Measurements from ENCODE around the gene BBLN.

Gene BBLN

DNA sequence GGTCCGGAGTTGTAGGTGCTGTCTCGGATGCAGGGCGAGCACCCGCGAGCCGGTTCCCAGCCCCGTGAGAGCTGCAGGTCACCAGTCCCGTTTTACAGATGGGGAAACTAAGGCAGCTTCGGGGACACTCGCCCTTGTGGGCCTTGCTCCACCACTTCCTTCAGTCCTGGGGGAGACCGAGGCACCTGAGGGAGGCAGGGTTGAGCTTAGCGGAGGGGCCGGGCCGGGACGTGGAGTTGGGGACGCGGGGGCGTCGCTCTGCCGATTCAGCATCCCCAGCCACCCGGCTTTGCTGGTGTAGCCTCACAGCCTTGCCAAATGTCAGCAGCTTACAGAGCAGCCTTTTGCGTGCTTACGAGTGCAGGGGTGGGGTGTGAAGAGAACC, 530 bp downstream of the BBLN start:
- Histone ChIP-seq H3K27ac (ENCODE audit: low read length) (peak overlapping the region; percentile 21; the same call in 1 of the 2 replicates), H3F3A (ENCODE audit: insufficient read depth, low read length) (no peaks in the 10 kb centered on the region; the same call in 1 of the 2 replicates), H3K9ac (ENCODE audit: low read length) (peak overlapping the region; percentile 90), H3K36me3 (replicated peaks; ENCODE audit: insufficient read depth, low read length) (no peaks in the 10 kb centered on the region), H2AFZ (ENCODE audit: low read length) (peak overlapping the region; percentile 91), H3K4me2 (ENCODE audit: low read depth, low read length) (peak overlapping the region; percentile 88), H3K79me2 (ENCODE audit: low read length) (peaks cover 8% of the 10 kb centered on the region; the same call in 1 of the 2 replicates), H3K4me1 (ENCODE audit: low read length) (peaks cover 8% of the 10 kb centered on the region), H3K9me2 (replicated peaks; ENCODE audit: insufficient read depth, low read length) (no peaks in the 10 kb centered on the region), H3K27me3 (replicated peaks; ENCODE audit: insufficient read depth, low read length) (no peaks in the 10 kb centered on the region), H3K9me3 (replicated peaks; ENCODE audit: insufficient read depth, low read length) (no peaks in the 10 kb centered on the region), H4K20me1 (ENCODE audit: insufficient read depth, low read length) (no peaks in the 10 kb centered on the region), H3K4me3 (ENCODE audit: low read length) (peak overlapping the region; percentile 95)
- TF ChIP-seq EZH2 (optimal IDR thresholded peaks at IDR 0.05; ENCODE audit: low read depth, low read length) = no peak
- DNase-seq = peak; percentile 43

DNA sequence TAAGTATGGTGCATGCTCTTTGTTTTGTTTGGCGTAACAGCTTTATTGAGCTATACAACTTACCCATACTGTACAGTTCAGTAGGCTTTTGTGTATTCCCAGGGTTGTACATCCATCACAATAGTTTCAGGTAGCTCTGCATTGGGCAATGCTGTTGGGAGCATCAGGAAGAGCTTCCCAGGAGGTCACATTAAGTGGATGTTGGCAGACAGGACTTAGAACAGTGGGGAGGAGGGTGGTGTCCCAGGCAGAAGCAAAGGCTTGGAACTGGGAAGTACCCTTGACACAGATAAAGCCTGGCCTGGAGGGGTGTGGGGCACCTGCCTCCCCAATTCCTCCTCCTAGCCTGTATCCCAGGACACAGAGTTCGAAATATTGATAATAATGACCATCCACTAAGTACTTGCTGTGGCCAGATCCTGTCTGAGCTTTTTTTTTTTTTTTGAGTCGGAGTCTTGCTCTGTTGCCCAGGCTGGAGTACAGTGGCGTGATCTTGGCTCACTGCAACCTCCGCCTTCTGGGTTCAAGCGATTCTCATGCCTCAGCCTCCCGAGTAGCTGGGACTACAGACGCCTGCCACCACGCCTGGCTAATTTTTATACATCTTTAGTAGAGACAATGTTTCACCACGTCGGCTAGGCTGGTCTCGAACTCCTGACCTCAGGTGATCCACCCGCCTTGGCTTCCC, 1.3 kb downstream of the BBLN start:
- H3K4me3 ChIP-seq (ENCODE audit: low read length) = peak overlapping the region; percentile 95; the same call in 1 of the 2 replicates
- no peaks in the 10 kb centered on the region for H3K9me3 ChIP-seq (replicated peaks; ENCODE audit: insufficient read depth, low read length)
- H4K20me1 ChIP-seq (ENCODE audit: insufficient read depth, low read length) = no peaks in the 10 kb centered on the region
- TF ChIP-seq CTCF (IDR thresholded peaks at IDR 0.05; ENCODE audit: low read length) (no peak), EZH2 (optimal IDR thresholded peaks at IDR 0.05; ENCODE audit: low read depth, low read length) (no peak), EZH2phosphoT487 (IDR thresholded peaks at IDR 0.05; ENCODE audit: low read length) (no peak)
- peak overlapping the region; percentile 90; the same call in 1 of the 2 replicates for H3K9ac ChIP-seq (ENCODE audit: low read length)
- H3K9me2 ChIP-seq (replicated peaks; ENCODE audit: insufficient read depth, low read length) = no peaks in the 10 kb centered on the region
- no peaks in the 10 kb centered on the region for H3K36me3 ChIP-seq (replicated peaks; ENCODE audit: insufficient read depth, low read length)
- peaks cover 8% of the 10 kb centered on the region for H3K4me1 ChIP-seq (ENCODE audit: low read length)
- no peaks in the 10 kb centered on the region; the same call in 1 of the 2 replicates for H3F3A ChIP-seq (ENCODE audit: insufficient read depth, low read length)
- H3K27me3 ChIP-seq (replicated peaks; ENCODE audit: insufficient read depth, low read length) = no peaks in the 10 kb centered on the region
- peaks cover 8% of the 10 kb centered on the region; the same call in 1 of the 2 replicates for H3K79me2 ChIP-seq (ENCODE audit: low read length)
- H2AFZ ChIP-seq (ENCODE audit: low read length) = no peak overlapping the region
- peak overlapping the region; percentile 88 for H3K4me2 ChIP-seq (ENCODE audit: low read depth, low read length)
- no peak for DNase-seq
- no peak overlapping the region for H3K27ac ChIP-seq (ENCODE audit: low read length)

DNA sequence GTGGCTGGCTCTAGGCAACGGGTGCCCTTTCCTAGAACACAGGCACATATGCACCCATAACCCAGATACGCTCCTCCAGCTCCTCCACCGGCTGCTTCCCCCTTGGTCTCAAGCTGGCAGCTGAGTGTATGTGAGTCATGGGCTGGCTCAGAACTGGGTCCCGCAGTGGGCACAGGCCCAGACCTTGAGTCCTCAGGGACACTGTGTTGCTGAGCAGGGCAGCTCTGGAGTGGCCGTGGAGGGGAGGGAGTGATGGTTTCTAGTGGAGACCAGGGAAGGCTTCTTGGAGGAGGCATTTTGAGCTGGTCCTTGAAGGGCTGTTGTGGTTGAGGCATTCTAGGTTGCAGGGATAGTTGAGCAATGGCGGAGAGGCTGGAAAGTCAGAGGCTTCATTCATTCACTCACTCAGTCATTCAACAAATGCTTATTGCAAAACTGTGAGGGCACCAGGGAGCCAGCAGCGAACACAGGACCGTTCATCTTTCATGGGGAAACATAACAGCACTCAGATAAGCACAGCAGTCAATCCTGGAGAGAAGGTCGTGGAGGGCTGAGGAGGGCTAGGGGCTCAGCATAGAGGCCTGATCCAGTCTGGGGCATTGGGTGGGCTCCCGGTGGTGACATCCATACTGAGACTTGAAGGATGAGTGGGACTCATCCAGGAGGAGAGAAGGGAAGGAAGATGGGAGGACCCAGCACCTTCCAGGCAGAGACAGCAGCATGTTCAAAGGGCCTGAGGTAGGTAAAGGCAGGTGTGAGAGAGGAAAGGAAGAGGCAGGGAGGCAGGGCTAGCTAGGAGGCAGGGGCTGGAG, 2.4 kb downstream of the BBLN start:
- peaks cover 8% of the 10 kb centered on the region; the same call in 1 of the 2 replicates for H3K79me2 ChIP-seq (ENCODE audit: low read length)
- no peaks in the 10 kb centered on the region for H4K20me1 ChIP-seq (ENCODE audit: insufficient read depth, low read length)
- no peaks in the 10 kb centered on the region; the same call in 1 of the 2 replicates for H3F3A ChIP-seq (ENCODE audit: insufficient read depth, low read length)
- TF ChIP-seq CTCF (IDR thresholded peaks at IDR 0.05; ENCODE audit: low read length) (no peak), EZH2phosphoT487 (IDR thresholded peaks at IDR 0.05; ENCODE audit: low read length) (no peak)
- DNase-seq = no peak
- no peak overlapping the region for H3K9ac ChIP-seq (ENCODE audit: low read length)
- no peak overlapping the region for H3K27ac ChIP-seq (ENCODE audit: low read length)
- no peak overlapping the region for H3K4me2 ChIP-seq (ENCODE audit: low read depth, low read length)
- H3K36me3 ChIP-seq (replicated peaks; ENCODE audit: insufficient read depth, low read length) = no peaks in the 10 kb centered on the region
- no peaks in the 10 kb centered on the region for H3K27me3 ChIP-seq (replicated peaks; ENCODE audit: insufficient read depth, low read length)
- H3K9me2 ChIP-seq (replicated peaks; ENCODE audit: insufficient read depth, low read length) = no peaks in the 10 kb centered on the region
- no peak overlapping the region for H2AFZ ChIP-seq (ENCODE audit: low read length)
- H3K9me3 ChIP-seq (replicated peaks; ENCODE audit: insufficient read depth, low read length) = no peaks in the 10 kb centered on the region
- no peak overlapping the region for H3K4me3 ChIP-seq (ENCODE audit: low read length)
- peaks cover 8% of the 10 kb centered on the region for H3K4me1 ChIP-seq (ENCODE audit: low read length)

All from MM.1S (cell line).